ENCODE data around the gene HYLS1.
"Not testable (repeated sequence)": the region's sequence is repeated elsewhere in the genome, so short reads cannot be mapped to it uniquely, and the experiment has no call there.

Gene HYLS1

DNA sequence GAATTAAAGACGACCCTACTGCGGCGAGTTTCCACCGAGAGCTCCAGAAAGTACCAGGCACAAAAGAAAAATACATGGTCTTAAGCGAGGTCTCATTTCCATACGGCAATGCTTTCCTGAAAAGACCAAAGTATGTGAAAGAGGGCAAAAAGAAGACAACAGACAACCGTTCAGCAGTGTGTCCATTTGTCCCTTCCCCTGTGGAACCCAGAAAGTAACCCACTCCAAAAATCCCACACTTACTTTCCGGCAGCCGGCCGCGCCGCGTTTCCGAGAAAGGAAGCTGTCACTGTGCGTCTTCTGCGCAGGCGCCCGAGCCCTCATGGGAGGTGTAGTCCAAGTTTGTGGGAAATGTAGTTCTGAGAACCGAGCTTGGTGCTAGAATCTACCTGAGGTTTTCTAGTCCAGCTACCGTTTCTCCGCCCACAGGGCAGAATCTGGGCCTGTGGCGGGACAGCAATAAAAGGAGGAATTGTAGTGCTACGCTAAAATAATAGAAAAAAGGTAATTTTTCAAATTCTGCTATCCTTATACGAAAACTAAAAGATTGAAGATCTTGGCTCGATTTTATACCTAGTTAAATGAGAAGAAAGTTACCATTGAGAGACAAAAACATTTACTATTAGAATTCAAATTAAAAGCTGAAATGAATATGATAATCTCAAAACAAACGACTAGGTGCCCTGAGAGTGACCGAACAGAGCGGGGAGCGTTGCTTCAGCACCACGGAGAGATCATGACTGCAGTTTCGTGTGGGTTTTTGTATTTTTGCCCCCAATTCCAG, 15.7 kb downstream of the HYLS1 start, which contains the start of gene PUS3:
PUS3 (minus strand) TSS at position 280 of the 784 bp plus-strand sequence. CDS start 6,922 bp downstream, outside the sequence.
- DNase-seq (ENCODE audit: low read depth) = peak; percentile 86

DNA sequence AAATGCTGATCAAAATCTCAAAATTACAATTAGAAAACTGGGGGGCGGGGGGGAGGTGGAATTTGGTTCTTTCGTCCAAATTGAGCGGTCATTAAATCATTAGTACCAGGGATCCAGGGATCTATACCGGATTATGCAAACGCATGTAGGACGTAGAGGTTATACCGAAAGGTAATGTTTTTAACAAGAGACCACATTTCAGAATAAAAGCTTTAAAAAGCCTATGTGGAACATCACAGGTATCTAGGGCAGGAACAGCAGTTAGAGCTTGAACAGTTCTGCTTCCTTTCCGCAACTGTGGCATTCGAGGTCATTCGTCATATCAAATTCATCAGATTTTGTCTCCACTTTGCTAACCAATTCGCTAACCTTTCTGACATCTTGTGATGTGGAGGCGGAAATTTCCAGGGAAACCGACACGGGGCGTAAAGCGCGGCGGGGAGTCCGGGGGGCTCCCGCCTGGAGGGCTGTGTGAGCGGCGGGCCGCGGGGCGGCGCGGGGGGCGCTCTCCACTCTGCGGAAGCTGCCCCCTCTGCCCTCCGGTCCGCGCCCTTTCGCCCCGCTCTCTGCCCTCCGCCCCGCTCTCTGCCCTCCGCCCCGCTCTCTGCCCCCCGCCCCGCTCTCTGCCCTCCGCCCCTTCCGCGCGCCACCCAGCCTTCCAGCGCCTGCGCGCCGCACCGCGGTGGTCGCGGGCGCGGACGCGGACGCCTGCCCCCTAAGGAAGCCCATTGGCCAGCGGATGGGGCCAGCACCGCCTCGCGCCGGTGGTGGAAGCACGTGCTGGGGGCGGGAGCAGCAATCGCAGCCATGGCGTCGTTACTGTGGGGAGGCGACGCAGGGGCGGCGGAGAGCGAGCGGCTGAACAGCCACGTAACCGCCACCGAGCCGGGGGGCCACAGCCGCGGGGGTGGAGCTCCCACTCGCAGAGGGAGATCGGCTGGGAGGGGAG, 16.5 kb downstream of the HYLS1 start, which contains the start of gene DDX25:
DDX25 (plus strand) TSS at position 798 of the 949 bp plus-strand sequence; CDS start at position 808, 10 bp downstream.
- DNase-seq (ENCODE audit: low read depth) = no peak

DNA sequence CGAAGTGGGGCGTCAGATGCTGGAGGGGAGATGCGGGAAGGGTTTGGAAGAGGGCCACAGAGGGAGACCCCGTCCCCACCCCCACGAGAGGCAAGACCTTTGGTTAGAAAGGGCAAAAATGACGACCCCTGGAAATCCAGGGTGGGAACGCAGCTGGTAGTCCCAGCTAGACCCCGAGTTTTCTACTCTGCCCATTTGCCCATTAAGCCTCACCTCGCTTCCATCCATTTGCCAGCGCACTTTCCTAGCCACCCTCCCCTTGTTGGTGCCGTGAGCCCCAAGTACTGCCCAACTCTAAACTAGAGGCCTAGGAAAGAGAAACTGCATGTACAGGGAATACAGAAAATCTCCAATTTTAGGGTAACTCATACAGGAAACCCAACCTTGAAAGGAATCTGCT, 17.2 kb downstream of the HYLS1 start:
- no peak for DNase-seq (ENCODE audit: low read depth)

DNA sequence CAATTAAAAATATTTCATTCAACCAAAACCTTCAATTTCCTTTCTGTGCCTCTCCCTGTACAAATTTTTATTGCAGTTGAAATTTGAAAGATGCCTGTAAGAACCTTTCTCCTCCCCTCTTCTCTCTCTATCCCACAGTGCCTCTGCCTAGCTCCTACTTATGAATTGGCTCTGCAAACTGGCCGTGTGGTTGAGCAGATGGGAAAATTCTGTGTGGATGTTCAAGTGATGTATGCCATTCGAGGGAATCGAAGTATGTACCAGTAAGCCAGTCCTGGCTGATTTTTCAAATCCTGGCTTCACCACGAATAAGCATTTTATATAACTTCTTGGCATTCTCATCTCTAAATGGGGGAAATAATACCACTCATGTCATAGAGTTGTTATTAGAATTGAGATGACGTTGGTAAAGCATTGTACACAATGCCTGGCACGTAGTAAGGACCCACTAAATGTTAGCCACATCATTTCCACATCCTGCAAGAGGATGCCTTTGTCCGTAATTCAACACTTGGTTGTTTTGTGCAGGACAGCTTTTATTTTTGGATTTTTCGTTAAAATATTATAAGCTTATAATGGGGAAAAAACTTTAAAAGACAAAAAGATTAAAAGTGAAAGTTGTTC, 22.9 kb downstream of the HYLS1 start:
- DNase-seq (ENCODE audit: low read depth) = no peak

DNA sequence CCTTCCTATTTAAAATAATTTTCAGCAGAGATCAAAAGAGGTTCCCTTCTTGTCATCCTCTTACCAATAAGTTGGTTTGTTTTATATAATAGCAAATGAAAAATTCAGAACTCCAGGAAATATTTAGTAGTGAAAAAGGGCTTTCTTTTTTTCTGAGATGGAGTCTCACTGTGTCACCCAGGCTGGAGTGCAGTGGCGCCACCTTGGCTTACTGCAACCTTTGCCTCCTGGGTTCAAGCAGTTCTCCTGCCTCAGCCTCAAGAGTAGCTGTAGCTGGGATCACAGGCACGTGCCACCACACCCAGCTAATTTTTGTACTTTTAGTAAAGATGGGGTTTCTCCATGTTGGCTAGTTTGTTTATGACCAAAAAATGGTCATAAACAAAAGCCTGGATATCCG, 27.1 kb downstream of the HYLS1 start:
- DNase-seq (ENCODE audit: low read depth) = not testable (repeated sequence)

DNA sequence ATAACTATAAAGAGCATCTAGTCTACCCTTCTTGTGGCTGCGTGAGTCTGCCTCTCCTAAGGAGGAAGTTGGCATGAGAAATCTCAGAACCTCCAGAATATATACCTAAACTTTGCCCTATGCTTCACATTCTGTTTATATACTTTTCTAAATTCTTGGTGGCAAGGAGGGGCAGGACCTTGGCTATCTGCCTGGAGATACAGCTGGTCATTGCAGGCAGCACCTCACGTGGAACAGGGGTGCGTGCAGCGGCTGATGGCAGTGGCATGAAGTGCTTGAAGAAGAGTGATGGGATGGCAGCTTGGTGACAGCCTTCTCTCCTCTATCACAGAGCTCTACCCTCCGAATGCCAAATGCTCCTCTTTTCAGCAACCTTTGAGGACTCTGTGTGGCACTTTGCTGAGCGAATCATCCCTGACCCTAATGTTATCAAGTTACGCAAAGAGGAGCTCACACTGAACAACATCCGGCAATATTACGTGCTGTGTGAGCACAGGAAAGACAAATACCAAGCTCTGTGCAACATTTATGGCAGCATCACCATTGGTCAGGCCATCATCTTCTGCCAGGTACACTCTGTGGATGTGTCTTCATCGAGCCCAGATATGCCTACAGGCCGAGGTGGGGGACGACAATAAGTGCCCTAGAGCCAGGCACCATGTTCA, 29.3 kb downstream of the HYLS1 start:
- no peak for DNase-seq (ENCODE audit: low read depth)

DNA sequence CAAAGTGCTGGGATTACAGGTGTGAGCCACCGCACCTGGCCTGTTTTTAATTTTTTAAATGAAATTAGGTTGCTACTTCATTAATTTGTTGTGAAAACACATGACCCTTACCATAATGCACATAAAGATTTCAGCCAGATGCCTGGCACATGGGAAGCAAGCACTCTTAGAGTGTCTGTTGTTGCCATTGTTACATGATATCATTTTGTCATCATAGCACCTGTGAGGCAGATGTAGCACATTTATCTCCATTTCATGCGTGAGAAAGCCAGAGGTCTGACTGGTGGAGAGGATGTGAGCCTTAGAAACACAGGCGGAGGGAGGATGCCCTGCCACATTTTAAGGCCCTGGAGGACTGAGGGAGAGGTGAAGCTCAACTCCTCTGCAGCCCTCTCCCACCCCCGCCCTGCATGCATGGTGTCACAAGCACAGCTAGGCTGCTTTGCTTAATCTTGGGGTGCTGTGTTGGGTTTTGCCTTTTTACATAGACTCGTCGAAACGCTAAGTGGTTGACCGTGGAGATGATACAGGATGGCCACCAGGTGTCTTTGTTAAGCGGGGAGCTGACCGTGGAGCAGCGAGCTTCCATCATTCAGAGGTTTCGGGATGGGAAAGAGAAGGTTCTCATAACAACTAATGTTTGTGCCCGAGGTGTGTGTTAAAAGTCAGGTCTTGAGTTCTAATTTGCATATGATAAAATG, 30.8 kb downstream of the HYLS1 start:
- DNase-seq (ENCODE audit: low read depth) = no peak

DNA sequence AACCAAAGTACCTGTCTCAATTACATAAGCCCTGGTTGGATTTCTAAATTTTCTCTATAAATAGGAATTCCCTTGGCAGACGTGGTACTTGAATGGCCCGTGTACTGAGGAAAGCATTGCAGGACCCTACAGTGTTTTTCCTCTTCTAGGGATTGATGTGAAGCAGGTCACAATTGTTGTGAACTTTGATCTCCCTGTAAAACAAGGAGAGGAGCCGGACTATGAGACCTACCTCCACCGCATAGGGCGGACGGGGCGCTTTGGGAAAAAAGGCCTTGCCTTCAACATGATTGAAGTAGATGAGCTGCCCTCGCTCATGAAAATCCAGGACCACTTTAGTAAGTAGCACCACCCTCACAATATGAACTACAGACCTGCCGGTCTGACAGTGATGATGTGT, 33.6 kb downstream of the HYLS1 start:
- no peak for DNase-seq (ENCODE audit: low read depth)

DNA sequence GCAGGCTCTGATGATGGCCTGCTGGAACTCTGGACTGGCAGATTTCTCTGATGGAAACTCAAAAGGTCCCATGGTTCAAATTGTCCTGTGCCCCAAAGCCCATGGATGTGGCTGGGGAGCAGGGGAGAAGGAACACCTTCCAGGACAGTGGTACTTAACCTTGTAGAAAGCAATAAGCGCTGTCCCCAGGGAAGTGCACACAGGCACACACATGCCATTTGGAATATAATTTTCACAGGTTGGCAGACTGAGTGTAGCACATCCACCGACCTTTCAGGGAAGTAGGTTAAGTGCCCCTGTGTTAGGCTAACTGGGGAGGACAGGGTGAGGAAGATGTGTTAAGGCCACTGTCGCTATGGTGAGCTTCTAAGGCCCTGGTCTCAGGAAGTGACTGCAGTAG, 34.7 kb downstream of the HYLS1 start:
- DNase-seq (ENCODE audit: low read depth) = no peak

DNA sequence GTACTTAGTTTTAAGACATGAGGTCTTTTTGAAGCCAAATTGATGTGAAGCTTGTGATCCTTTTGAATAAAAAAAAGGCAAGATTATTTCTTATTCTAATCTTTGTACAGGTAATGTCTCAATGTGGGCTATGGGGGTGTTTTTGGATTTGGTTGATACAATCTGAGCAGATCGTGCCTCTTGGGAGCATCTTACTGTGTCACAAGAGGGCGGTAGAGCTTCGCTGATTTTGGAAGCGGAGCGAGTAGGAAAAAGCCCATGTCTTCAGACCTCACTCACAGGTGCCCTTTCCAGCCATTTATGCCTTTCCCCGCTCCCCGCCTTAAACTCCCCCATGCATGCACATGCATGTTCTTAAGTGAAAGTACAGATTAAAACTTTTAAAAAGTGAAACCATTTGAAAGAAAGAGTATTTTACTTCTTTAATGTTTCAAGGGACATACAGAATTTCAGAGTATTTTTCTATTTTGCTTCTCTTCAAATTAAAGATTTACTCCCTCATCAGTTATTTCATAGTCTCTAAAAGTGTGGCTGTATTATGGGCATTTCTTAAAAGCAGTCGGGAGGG, 35.6 kb downstream of the HYLS1 start:
- DNase-seq (ENCODE audit: low read depth) = peak; percentile 70

DNA sequence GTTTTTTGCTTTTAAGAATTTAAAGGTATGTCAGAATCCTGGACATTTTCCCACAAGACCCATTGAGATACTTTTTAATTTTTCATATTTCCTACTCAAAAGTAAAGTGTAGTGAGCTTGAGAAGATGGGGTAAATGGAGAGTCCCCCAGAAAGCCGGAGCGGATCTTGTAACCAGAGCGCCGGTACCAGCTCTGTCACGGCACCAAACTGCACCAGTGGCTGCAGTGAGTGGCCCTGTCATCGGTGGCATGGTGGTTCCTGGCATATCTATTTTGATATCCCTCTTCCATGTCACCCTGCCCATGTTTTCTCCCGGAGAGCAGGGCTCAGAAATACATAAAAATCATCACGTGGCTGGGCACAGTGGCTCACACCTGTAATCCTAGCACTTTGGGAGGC, 36.2 kb downstream of the HYLS1 start:
- DNase-seq (ENCODE audit: low read depth) = no peak

DNA sequence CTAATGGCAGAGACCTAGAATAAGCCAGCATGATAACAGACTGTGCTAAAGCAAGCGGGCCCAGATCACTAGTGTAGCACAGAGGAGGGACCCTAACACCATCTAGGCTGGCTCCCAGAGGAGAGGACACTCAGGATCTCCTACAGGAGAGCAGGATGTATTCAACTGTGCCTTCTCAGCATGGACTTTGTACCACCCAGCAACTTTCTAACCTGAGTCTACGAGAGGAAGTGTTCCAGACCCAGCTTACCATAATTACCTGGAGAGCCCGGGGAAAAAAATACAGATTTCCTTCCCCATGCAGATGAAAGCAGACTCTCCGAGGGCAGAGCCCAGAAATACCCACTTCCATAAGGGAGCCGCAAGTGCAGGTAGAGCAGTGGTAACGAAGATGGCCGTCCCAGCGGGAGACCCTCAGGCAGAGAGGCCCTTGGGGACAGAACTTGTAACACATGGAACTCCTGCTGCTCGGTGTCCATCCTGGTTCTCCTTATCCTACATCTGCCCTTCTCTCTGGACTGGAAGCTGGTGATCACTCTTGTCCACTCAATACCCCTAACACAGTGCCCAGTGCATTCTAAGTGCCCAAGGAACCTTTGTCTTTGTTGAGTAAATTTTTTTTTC, 37.0 kb downstream of the HYLS1 start:
- DNase-seq (ENCODE audit: low read depth) = no peak

DNA sequence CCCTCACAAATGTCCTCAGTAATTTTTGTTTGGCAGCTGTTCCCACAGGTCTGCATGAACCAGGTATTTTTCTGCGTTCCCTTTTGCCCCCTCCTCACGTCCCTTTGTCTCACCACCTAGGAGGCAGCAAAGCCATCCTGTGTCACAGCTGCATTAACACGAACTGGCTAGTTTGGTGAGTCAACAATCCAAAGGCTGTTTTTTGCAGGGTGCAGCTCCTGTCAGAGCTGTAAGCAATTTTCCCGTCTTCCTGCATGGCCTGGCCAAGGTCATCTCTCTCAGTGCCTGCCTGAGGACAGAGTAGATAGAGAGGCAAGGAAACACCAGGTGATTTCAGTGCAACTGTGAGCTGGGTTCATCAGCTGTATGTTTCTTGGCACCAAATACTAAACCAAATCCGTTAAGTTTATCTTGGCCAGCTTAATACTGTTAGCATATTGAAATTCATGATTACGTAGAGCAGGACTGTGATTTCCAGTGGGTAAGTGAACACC, 37.8 kb downstream of the HYLS1 start:
- no peak for DNase-seq (ENCODE audit: low read depth)

DNA sequence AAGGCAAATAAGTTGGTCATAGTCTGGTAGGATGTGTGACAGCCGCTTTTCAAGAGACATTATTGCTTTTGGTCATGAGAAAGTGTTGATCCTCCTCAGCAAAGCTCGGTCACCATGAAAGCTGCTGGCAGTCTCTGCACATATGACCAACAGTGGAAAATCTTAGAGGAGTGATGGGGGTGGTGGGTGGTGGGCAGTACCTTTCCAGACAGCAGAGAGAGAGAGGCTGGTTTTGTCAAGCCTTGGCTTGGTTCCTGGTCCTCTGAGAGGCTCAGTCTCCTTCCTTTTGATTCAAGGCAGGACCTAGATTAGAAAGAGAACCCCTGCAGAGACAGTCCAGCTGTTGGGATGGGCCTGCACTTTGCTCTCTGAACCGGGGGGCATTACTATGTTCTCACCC, 38.3 kb downstream of the HYLS1 start:
- no peak for DNase-seq (ENCODE audit: low read depth)

DNA sequence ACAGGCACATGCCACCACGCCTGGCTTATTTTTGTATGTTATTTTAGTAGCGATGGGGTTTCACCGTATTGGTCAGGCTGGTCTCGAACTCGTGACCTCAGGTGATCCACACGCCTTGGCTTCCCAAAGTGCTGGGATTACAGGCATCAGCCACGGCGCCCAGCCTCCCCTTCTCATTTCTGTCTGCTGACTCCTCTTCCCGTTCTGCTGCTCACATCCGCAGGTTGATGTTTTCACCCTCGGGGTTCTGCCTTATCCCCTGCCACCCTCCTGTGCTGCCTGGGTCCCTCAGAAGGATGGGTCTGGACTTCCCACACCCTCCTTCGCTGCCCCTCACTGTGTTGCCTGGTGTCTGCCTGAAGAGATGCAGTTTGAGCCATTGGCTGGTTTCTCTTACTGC, 39.2 kb downstream of the HYLS1 start:
- DNase-seq (ENCODE audit: low read depth) = no peak

DNA sequence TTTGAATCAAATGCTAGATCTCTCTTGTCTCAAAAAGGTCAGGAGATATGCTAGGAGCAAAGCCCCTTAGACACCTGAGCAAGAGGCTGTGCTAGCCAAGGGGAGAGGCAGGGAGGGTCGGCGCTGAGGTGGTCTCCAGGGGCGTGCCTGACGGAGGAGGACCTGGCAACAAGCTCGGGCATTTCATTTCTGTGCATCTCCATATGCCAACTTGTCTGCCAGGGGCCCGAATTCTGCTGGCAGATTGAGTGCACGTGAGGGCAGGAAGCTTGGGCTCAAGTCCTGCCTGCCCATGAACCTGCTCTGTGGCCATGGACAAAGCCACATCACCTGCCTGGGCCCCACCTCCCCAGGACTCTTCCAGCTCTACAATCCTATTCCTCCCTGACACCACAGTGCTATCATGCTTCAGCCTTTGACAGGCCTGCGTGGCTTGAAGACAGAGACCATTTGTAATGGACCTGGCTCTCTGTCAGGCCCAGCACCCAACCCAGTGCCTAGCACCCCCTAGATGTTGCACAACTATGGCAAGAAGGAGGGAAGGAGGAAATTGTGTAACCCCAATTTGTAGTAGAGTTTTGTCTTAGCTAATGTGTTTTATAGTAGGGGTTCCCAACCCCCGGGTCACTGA, 42.1 kb downstream of the HYLS1 start:
- no peak for DNase-seq (ENCODE audit: low read depth)

DNA sequence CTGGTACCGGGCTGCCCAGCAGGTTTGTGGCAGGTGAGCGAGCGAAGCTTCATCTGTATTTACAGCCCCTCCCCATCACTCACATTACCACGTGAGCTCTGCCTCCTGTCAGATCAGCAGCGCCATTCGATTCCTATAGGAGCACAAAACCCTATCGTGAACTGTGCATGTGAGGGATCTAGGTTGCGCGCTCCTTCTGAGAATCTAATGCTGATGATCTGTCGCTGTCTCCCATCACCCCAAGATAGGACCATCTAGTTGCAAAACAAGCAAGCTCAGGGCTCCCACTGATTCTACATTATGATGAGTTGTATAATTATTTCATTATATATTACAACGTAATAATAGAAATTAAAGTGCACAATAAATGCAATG, 42.6 kb downstream of the HYLS1 start:
- no peak for DNase-seq (ENCODE audit: low read depth)

DNA sequence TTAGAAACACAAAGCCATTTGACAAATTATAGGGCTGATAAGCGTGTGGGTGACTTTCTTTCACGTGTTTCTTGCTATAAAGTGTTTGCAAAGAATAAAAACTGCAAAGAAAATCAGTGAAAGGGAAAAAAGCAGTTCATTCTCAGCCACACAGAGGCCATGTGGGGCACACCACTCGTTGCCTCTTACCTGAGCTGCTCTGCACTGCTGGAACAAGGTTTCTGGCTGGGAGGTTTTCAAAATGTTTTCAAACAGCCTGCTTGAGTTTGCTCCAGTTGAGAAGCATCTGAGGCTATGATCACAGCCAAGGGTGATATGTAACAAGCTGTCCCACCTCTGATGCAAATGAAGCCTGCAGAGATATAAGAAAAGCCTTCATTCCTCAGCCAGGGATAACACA, 43.6 kb downstream of the HYLS1 start:
- DNase-seq (ENCODE audit: low read depth) = no peak

DNA sequence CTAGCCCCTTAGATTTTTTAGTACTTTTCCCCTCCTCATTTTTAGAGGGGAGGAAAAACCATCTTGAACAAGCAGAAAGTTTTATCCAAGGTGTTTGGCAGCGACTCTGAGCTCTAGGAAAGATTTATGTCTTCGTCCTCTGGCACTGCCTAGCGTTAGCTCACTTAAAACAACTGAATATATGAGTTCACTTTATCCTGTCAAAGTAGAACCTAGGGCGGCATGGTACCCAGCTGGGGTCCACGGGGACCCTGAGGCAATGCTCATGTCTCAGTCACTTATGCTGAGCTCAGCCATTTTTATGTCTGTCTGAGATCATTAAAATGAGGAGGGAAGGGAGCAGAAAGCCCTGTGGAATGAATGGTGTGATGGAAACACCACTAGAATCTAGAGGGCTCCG, 44.2 kb downstream of the HYLS1 start:
- no peak for DNase-seq (ENCODE audit: low read depth)

DNA sequence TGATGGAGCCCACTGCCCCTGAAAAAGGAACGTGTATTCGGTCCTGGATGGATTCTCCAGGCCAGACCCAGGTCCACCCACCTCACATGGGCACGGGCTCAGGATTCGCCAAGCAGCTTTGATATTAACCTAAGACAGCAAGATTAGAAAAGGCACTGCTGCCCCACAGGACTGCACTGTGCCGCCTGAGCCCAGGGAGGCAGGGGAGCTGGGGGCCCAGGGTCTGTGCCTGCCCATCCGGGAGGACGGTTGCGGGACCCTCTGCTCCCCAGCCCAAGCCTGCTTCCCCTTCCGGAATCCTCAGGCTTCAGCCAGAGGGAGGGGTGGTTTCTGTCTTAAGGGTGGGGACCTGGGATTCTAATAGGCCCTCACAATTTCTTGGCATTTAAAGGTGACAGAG, 44.8 kb downstream of the HYLS1 start:
- no peak for DNase-seq (ENCODE audit: low read depth)
